Activated CD4-positive, alpha-beta T cell treated with anti-CD3 and anti-CD28 coated beads for 1 hour (primary cell): Measurements from ENCODE around the gene PLPP2.

Experiments used
- DNase-seq: peaks from one replicate; pipeline ENCODE4 v3.0.0-alpha.2; 2020

The PLPP2 gene

GRCh38 chr19:291006-291521, at the start of gene PLPP2:
Gene PLPP2 (minus strand): TSS chr19:291403. CDS start chr19:291336, 67 bp downstream.
- no peak for DNase-seq

- no peak for DNase-seq
Observed at GRCh38 chr19:340620-341385, 49.6 kb upstream of the PLPP2 start.

GRCh38 chr19:339262-339887, 48.2 kb upstream of the PLPP2 start:
- DNase-seq = no peak

- DNase-seq = no peak
Observed at GRCh38 chr19:338421-338820, 47.2 kb upstream of the PLPP2 start.

- no peak for DNase-seq
Observed at GRCh38 chr19:336067-336614, 44.9 kb upstream of the PLPP2 start.

- no peak for DNase-seq
Observed at GRCh38 chr19:335486-336066, 44.4 kb upstream of the PLPP2 start.

GRCh38 chr19:335072-335471, 43.9 kb upstream of the PLPP2 start:
- DNase-seq = no peak

- DNase-seq = no peak
Observed at GRCh38 chr19:334296-335071, 43.3 kb upstream of the PLPP2 start.

- DNase-seq = no peak
Observed at GRCh38 chr19:330503-330902, 39.3 kb upstream of the PLPP2 start.

- DNase-seq = no peak
Observed at GRCh38 chr19:329876-330275, 38.7 kb upstream of the PLPP2 start.

- DNase-seq = no peak
Observed at GRCh38 chr19:328025-328505, 36.9 kb upstream of the PLPP2 start.

- no peak for DNase-seq
Observed at GRCh38 chr19:327291-328024, 36.3 kb upstream of the PLPP2 start.

- DNase-seq = no peak
Observed at GRCh38 chr19:326871-327270, 35.7 kb upstream of the PLPP2 start.

GRCh38 chr19:325937-326565, 34.8 kb upstream of the PLPP2 start:
- DNase-seq = no peak

- no peak for DNase-seq
Observed at GRCh38 chr19:325173-325936, 34.2 kb upstream of the PLPP2 start.

- no peak for DNase-seq
Observed at GRCh38 chr19:324716-325115, 33.5 kb upstream of the PLPP2 start.

GRCh38 chr19:322616-323015, 31.4 kb upstream of the PLPP2 start:
- no peak for DNase-seq

- no peak for DNase-seq
Observed at GRCh38 chr19:318509-318774, 27.2 kb upstream of the PLPP2 start.

- DNase-seq = no peak
Observed at GRCh38 chr19:317710-318508, 26.7 kb upstream of the PLPP2 start.

GRCh38 chr19:315811-316210, 24.6 kb upstream of the PLPP2 start:
- no peak for DNase-seq
